ENCODE measurements around the gene SLC27A4.

The SLC27A4 gene

DNA sequence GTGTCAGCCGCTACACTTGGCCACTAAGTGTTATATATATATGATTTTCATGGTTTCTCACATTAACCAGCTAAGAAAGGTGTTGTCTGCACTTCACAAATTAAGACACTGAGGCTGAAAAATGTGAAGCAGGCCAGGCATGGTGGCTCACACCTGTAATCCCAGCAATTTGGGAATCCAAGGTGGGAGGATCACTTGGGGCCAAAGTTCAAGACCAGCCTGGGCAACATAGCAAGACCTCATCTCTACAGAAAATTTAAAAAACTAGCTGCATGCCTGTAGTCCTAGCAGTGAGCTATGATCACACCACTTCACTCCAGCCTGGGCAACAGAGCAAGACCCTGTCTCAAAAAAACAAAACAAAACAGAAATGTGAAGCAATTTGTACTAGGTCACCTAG is 15.9 kb upstream of the SLC27A4 start:
- no peak overlapping the region for H2BK120ac ChIP-seq (ENCODE audit: low read depth, low read length)
- no peaks in the 10 kb centered on the region for H3K9me3 ChIP-seq (ENCODE audit: control insufficient read depth, low read length)
- H2BK5ac ChIP-seq (ENCODE audit: low read depth, low read length, poor library complexity, severe bottlenecking) = no peak overlapping the region
- H2BK12ac ChIP-seq (ENCODE audit: low read length in 2 of 2) = no peak overlapping the region
- H3K23ac ChIP-seq (ENCODE audit: low read length in 2 of 2) = no peak overlapping the region
- no peaks in the 10 kb centered on the region for H3K27me3 ChIP-seq (ENCODE audit: control insufficient read depth in 1 of 2, insufficient read depth in 1 of 2, low read length in 2 of 2)
- peak overlapping the region in 1 of 2 experiments; percentile 91 for H3K4me3 ChIP-seq (ENCODE audit: insufficient read depth in 1 of 2, low read depth in 1 of 2, low read length in 2 of 2)
- H2AFZ ChIP-seq (ENCODE audit: low read depth, low read length) = no peak overlapping the region
- no peak overlapping the region for H2AK5ac ChIP-seq (ENCODE audit: low read length, severe bottlenecking)
- peaks cover 39% of the 10 kb centered on the region for H3K79me1 ChIP-seq (replicated peaks; ENCODE audit: low read length, poor library complexity, severe bottlenecking)
- peaks cover 16% of the 10 kb centered on the region for H3K4me1 ChIP-seq (ENCODE audit: control insufficient read depth, insufficient read depth, low read depth, low read length)
- no peak overlapping the region for H3K18ac ChIP-seq (ENCODE audit: low read depth in 1 of 2, low read length in 2 of 2)
- H2BK15ac ChIP-seq (ENCODE audit: low read depth, poor library complexity, severe bottlenecking) = peak overlapping the region; percentile 63
- H3K36me3 ChIP-seq (ENCODE audit: control insufficient read depth in 1 of 2, insufficient read depth in 2 of 2, low read depth in 1 of 2, low read length in 2 of 2) = peaks cover 44 to 54% of the 10 kb centered on the region in 2 experiments
- H3K4me2 ChIP-seq (ENCODE audit: low read length, poor library complexity, severe bottlenecking) = no peak overlapping the region
- WGBS = no CpG with 5 or more reads among the region's 1 CpG
- no peak overlapping the region for H4K8ac ChIP-seq (ENCODE audit: low read length)
- H3K9ac ChIP-seq (ENCODE audit: low read length) = peak overlapping the region; percentile 93
- H3K27ac ChIP-seq (ENCODE audit: low read length, poor library complexity, severe bottlenecking) = no peak overlapping the region
- H3K4ac ChIP-seq (ENCODE audit: low read depth in 1 of 2, low read length in 2 of 2) = no peak overlapping the region
- H4K91ac ChIP-seq (ENCODE audit: low read length) = no peak overlapping the region
- no peak overlapping the region for H3K14ac ChIP-seq (ENCODE audit: low read length in 2 of 2)
- no peak for DNase-seq

DNA sequence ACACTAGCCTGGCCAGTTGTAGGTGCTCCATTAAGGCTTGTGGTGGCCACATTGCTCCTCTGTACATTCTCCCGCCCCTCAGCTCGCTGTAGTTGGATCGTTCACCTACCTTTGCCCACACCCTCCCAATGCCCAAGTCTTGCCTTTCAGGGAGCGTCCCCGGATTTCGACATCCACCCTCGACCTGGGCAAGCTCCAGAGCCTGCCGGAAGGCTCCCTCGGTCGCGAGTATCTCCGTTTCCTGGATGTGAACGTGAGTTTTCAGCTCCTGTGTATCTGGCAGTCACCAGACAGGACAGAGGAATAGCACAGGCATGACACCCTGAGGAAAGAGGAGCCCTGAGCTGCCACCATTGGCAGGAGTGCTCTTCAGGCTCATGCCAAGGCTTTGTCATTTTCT is 14.7 kb upstream of the SLC27A4 start:
- no peaks in the 10 kb centered on the region for H3K9me3 ChIP-seq (ENCODE audit: control insufficient read depth, low read length)
- H3K4me2 ChIP-seq (ENCODE audit: low read length, poor library complexity, severe bottlenecking) = no peak overlapping the region
- peaks cover 16% of the 10 kb centered on the region for H3K4me1 ChIP-seq (ENCODE audit: control insufficient read depth, insufficient read depth, low read depth, low read length)
- H4K8ac ChIP-seq (ENCODE audit: low read length) = no peak overlapping the region
- H3K36me3 ChIP-seq (ENCODE audit: control insufficient read depth in 1 of 2, insufficient read depth in 2 of 2, low read depth in 1 of 2, low read length in 2 of 2) = peaks cover 41 to 57% of the 10 kb centered on the region in 2 experiments
- no peak for DNase-seq
- no peak overlapping the region for H2BK5ac ChIP-seq (ENCODE audit: low read depth, low read length, poor library complexity, severe bottlenecking)
- no peak overlapping the region for H2AK5ac ChIP-seq (ENCODE audit: low read length, severe bottlenecking)
- no peak overlapping the region for H2AFZ ChIP-seq (ENCODE audit: low read depth, low read length)
- H3K4ac ChIP-seq (ENCODE audit: low read depth in 1 of 2, low read length in 2 of 2) = no peak overlapping the region
- H3K9ac ChIP-seq (ENCODE audit: low read length) = no peak overlapping the region
- no peak overlapping the region for H3K14ac ChIP-seq (ENCODE audit: low read length in 2 of 2)
- no peak overlapping the region for H3K18ac ChIP-seq (ENCODE audit: low read depth in 1 of 2, low read length in 2 of 2)
- H3K23ac ChIP-seq (ENCODE audit: low read length in 2 of 2) = no peak overlapping the region
- no peak overlapping the region for H4K91ac ChIP-seq (ENCODE audit: low read length)
- no peak overlapping the region for H2BK15ac ChIP-seq (ENCODE audit: low read depth, poor library complexity, severe bottlenecking)
- peaks cover 43% of the 10 kb centered on the region for H3K79me1 ChIP-seq (replicated peaks; ENCODE audit: low read length, poor library complexity, severe bottlenecking)
- no peak overlapping the region for H3K27ac ChIP-seq (ENCODE audit: low read length, poor library complexity, severe bottlenecking)
- no peak overlapping the region for H2BK120ac ChIP-seq (ENCODE audit: low read depth, low read length)
- H3K4me3 ChIP-seq (ENCODE audit: insufficient read depth in 1 of 2, low read depth in 1 of 2, low read length in 2 of 2) = no peak overlapping the region
- H3K27me3 ChIP-seq (ENCODE audit: control insufficient read depth in 1 of 2, insufficient read depth in 1 of 2, low read length in 2 of 2) = no peaks in the 10 kb centered on the region
- 95% methylated on average over 13 of the region's 13 CpGs for whole genome bisulfite sequencing
- H2BK12ac ChIP-seq (ENCODE audit: low read length in 2 of 2) = no peak overlapping the region

DNA sequence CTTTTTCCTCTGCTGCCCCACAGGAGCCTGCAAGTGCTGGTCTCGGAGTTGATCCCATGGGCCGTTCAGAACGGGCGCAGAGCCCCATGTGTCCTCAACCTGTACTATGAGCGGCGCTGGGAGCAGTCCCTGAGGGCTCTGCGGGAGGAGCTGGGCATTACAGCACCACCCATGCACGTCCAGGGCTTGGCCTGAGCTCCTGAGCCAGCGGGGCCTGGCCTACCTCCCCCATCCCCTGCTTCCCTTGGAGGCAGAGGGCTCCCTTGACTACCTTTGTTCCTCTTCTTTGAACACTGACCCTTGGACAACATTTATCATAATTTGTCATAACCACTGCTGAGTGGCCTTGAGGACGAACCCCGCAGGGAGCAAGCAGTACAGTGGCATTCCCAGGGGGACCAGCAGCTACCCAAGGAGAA is 6.9 kb upstream of the SLC27A4 start:
- no peak overlapping the region for H4K8ac ChIP-seq (ENCODE audit: low read length)
- no peak overlapping the region for H3K4ac ChIP-seq (ENCODE audit: low read depth in 1 of 2, low read length in 2 of 2)
- H2BK15ac ChIP-seq (ENCODE audit: low read depth, poor library complexity, severe bottlenecking) = no peak overlapping the region
- no peaks in the 10 kb centered on the region for H3K9me3 ChIP-seq (ENCODE audit: control insufficient read depth, low read length)
- DNase-seq = no peak
- H3K27me3 ChIP-seq (ENCODE audit: control insufficient read depth in 1 of 2, insufficient read depth in 1 of 2, low read length in 2 of 2) = no peaks in the 10 kb centered on the region
- no peak overlapping the region for H3K27ac ChIP-seq (ENCODE audit: low read length, poor library complexity, severe bottlenecking)
- H3K9ac ChIP-seq (ENCODE audit: low read length) = no peak overlapping the region
- H3K79me1 ChIP-seq (replicated peaks; ENCODE audit: low read length, poor library complexity, severe bottlenecking) = peaks cover 11% of the 10 kb centered on the region
- peaks cover 33 to 38% of the 10 kb centered on the region in 2 experiments for H3K36me3 ChIP-seq (ENCODE audit: control insufficient read depth in 1 of 2, insufficient read depth in 2 of 2, low read depth in 1 of 2, low read length in 2 of 2)
- no peak overlapping the region for H3K23ac ChIP-seq (ENCODE audit: low read length in 2 of 2)
- H3K18ac ChIP-seq (ENCODE audit: low read depth in 1 of 2, low read length in 2 of 2) = no peak overlapping the region
- H2AK5ac ChIP-seq (ENCODE audit: low read length, severe bottlenecking) = no peak overlapping the region
- no peak overlapping the region for H2BK120ac ChIP-seq (ENCODE audit: low read depth, low read length)
- no peak overlapping the region for H2BK12ac ChIP-seq (ENCODE audit: low read length in 2 of 2)
- H2BK5ac ChIP-seq (ENCODE audit: low read depth, low read length, poor library complexity, severe bottlenecking) = no peak overlapping the region
- H3K4me1 ChIP-seq (ENCODE audit: control insufficient read depth, insufficient read depth, low read depth, low read length) = peaks cover 5% of the 10 kb centered on the region
- H2AFZ ChIP-seq (ENCODE audit: low read depth, low read length) = no peak overlapping the region
- no peak overlapping the region for H3K4me3 ChIP-seq (ENCODE audit: insufficient read depth in 1 of 2, low read depth in 1 of 2, low read length in 2 of 2)
- WGBS = 95% methylated on average over 11 of the region's 11 CpGs
- peak overlapping the region; percentile 35 for H4K91ac ChIP-seq (ENCODE audit: low read length)
- no peak overlapping the region for H3K14ac ChIP-seq (ENCODE audit: low read length in 2 of 2)
- H3K4me2 ChIP-seq (ENCODE audit: low read length, poor library complexity, severe bottlenecking) = no peak overlapping the region

DNA sequence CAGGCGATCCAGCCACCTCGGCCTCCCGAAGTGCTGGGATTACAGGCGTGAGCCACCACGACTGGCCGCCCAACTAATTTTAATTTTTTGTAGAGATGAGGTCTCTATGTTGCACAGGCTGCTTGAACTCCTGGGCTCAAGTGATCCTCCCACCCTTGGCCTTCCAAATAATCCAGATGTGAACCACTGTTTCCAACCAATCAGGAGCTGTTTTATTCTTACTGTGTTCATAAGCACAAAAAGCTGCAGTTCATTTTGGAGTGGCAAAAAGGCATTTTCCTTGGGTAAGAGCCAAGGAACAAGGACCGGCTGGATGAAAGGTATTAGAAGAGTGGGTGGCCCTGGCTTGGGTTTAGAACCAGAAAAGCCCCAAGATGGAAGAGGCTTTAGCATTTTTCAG is 5.2 kb upstream of the SLC27A4 start:
- Histone ChIP-seq H3K18ac (ENCODE audit: low read depth in 1 of 2, low read length in 2 of 2) (no peak overlapping the region), H2BK120ac (ENCODE audit: low read depth, low read length) (no peak overlapping the region), H3K9me3 (ENCODE audit: control insufficient read depth, low read length) (no peaks in the 10 kb centered on the region), H2BK5ac (ENCODE audit: low read depth, low read length, poor library complexity, severe bottlenecking) (no peak overlapping the region), H3K27ac (ENCODE audit: low read length, poor library complexity, severe bottlenecking) (no peak overlapping the region), H3K4me1 (ENCODE audit: control insufficient read depth, insufficient read depth, low read depth, low read length) (peaks cover 2% of the 10 kb centered on the region), H4K91ac (ENCODE audit: low read length) (no peak overlapping the region), H3K79me1 (replicated peaks; ENCODE audit: low read length, poor library complexity, severe bottlenecking) (peaks cover 2% of the 10 kb centered on the region), H3K9ac (ENCODE audit: low read length) (no peak overlapping the region), H3K4ac (ENCODE audit: low read depth in 1 of 2, low read length in 2 of 2) (no peak overlapping the region), H3K36me3 (ENCODE audit: control insufficient read depth in 1 of 2, insufficient read depth in 2 of 2, low read depth in 1 of 2, low read length in 2 of 2) (peaks cover 27 to 29% of the 10 kb centered on the region in 2 experiments), H3K4me2 (ENCODE audit: low read length, poor library complexity, severe bottlenecking) (no peak overlapping the region), H3K4me3 (ENCODE audit: insufficient read depth in 1 of 2, low read depth in 1 of 2, low read length in 2 of 2) (no peak overlapping the region), H3K27me3 (ENCODE audit: control insufficient read depth in 1 of 2, insufficient read depth in 1 of 2, low read length in 2 of 2) (no peaks in the 10 kb centered on the region), H2AFZ (ENCODE audit: low read depth, low read length) (no peak overlapping the region), H2AK5ac (ENCODE audit: low read length, severe bottlenecking) (no peak overlapping the region), H3K14ac (ENCODE audit: low read length in 2 of 2) (no peak overlapping the region), H4K8ac (ENCODE audit: low read length) (no peak overlapping the region), H3K23ac (ENCODE audit: low read length in 2 of 2) (no peak overlapping the region), H2BK15ac (ENCODE audit: low read depth, poor library complexity, severe bottlenecking) (no peak overlapping the region), H2BK12ac (ENCODE audit: low read length in 2 of 2) (no peak overlapping the region)
- DNase-seq = no peak
- WGBS = 97% methylated on average over 7 of the region's 7 CpGs

Data from mesenchymal stem cell (in vitro differentiated cells and primary cell).